ENCODE data around the gene NCBP1.

The NCBP1 gene

GRCh38 chr9:97647996-97648395 is 14.4 kb downstream of the NCBP1 start:
- no peak overlapping the region for H3K4me3 ChIP-seq (ENCODE audit: low read depth, low read length)
- no peaks in the 10 kb centered on the region for H3K9me3 ChIP-seq (ENCODE audit: control insufficient read depth, insufficient read depth, low read length)
- H3K9ac ChIP-seq (ENCODE audit: low read depth, low read length) = no peak overlapping the region
- no peak overlapping the region for H3K27ac ChIP-seq (ENCODE audit: low read depth, low read length)
- H3K4me1 ChIP-seq (ENCODE audit: control insufficient read depth, insufficient read depth, low read length) = no peaks in the 10 kb centered on the region
- H3K27me3 ChIP-seq (ENCODE audit: control insufficient read depth, insufficient read depth, low read length) = no peaks in the 10 kb centered on the region
- peaks cover 95% of the 10 kb centered on the region for H3K36me3 ChIP-seq (ENCODE audit: control insufficient read depth, insufficient read depth, low read length)

GRCh38 chr9:97651646-97652045 is 18.0 kb downstream of the NCBP1 start:
- Histone ChIP-seq H3K27me3 (ENCODE audit: control insufficient read depth, insufficient read depth, low read length) (no peaks in the 10 kb centered on the region), H3K4me1 (ENCODE audit: control insufficient read depth, insufficient read depth, low read length) (no peaks in the 10 kb centered on the region), H3K36me3 (ENCODE audit: control insufficient read depth, insufficient read depth, low read length) (peaks cover 98% of the 10 kb centered on the region), H3K9ac (ENCODE audit: low read depth, low read length) (no peak overlapping the region), H3K27ac (ENCODE audit: low read depth, low read length) (no peak overlapping the region), H3K9me3 (ENCODE audit: control insufficient read depth, insufficient read depth, low read length) (no peaks in the 10 kb centered on the region), H3K4me3 (ENCODE audit: low read depth, low read length) (no peak overlapping the region)

DNA sequence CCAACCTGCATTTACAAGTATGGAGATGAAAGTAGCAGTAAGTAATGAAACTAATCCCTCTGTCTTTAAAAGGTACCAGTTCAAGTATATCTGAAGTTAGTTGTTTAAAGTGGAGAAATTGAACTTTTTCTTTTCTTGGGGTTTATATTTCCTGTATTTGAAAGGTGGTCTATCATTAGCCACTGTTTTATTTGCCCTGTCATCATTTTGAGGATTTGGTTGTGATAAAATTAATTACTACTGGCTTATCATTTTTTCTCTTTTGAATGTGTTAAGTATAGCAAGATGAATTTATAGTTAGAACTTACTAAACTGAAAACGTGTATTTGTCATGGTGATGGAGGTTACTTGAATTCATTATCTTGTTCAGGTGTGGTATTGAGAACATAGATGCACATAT is 25.1 kb downstream of the NCBP1 start:
- no peak overlapping the region for H3K9ac ChIP-seq (ENCODE audit: low read depth, low read length)
- H3K4me3 ChIP-seq (ENCODE audit: low read depth, low read length) = no peak overlapping the region
- H3K27ac ChIP-seq (ENCODE audit: low read depth, low read length) = no peak overlapping the region
- peaks cover 95% of the 10 kb centered on the region for H3K36me3 ChIP-seq (ENCODE audit: control insufficient read depth, insufficient read depth, low read length)
- no peaks in the 10 kb centered on the region for H3K27me3 ChIP-seq (ENCODE audit: control insufficient read depth, insufficient read depth, low read length)
- no peaks in the 10 kb centered on the region for H3K4me1 ChIP-seq (ENCODE audit: control insufficient read depth, insufficient read depth, low read length)
- no peaks in the 10 kb centered on the region for H3K9me3 ChIP-seq (ENCODE audit: control insufficient read depth, insufficient read depth, low read length)

GRCh38 chr9:97659771-97660170 is 26.1 kb downstream of the NCBP1 start:
- Histone ChIP-seq H3K9me3 (ENCODE audit: control insufficient read depth, insufficient read depth, low read length) (no peaks in the 10 kb centered on the region), H3K4me1 (ENCODE audit: control insufficient read depth, insufficient read depth, low read length) (no peaks in the 10 kb centered on the region), H3K36me3 (ENCODE audit: control insufficient read depth, insufficient read depth, low read length) (peaks cover 95% of the 10 kb centered on the region), H3K4me3 (ENCODE audit: low read depth, low read length) (no peak overlapping the region), H3K27ac (ENCODE audit: low read depth, low read length) (no peak overlapping the region), H3K27me3 (ENCODE audit: control insufficient read depth, insufficient read depth, low read length) (no peaks in the 10 kb centered on the region), H3K9ac (ENCODE audit: low read depth, low read length) (no peak overlapping the region)

DNA sequence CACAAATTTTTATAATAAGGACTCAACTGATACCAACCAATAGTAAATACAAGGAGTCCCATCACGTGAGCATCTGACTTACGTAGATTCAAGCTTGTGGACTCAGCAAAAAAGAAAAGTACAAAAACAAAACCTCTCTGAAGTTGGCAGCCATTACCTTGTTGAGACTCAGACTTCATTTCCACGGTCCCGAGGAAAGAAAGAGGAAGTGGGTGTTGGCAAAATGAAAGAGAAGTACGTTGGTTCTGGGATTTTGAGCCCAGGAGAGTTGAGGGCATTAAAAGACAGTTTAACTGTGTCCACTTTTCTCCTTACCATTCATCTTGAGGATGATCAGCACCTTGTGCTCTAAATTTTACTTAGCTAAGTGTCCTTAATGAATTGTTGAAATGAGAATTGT is 26.7 kb downstream of the NCBP1 start:
- Histone ChIP-seq H3K27ac (ENCODE audit: low read depth, low read length) (no peak overlapping the region), H3K9me3 (ENCODE audit: control insufficient read depth, insufficient read depth, low read length) (no peaks in the 10 kb centered on the region), H3K27me3 (ENCODE audit: control insufficient read depth, insufficient read depth, low read length) (no peaks in the 10 kb centered on the region), H3K36me3 (ENCODE audit: control insufficient read depth, insufficient read depth, low read length) (peaks cover 95% of the 10 kb centered on the region), H3K4me1 (ENCODE audit: control insufficient read depth, insufficient read depth, low read length) (no peaks in the 10 kb centered on the region), H3K9ac (ENCODE audit: low read depth, low read length) (no peak overlapping the region), H3K4me3 (ENCODE audit: low read depth, low read length) (no peak overlapping the region)

DNA sequence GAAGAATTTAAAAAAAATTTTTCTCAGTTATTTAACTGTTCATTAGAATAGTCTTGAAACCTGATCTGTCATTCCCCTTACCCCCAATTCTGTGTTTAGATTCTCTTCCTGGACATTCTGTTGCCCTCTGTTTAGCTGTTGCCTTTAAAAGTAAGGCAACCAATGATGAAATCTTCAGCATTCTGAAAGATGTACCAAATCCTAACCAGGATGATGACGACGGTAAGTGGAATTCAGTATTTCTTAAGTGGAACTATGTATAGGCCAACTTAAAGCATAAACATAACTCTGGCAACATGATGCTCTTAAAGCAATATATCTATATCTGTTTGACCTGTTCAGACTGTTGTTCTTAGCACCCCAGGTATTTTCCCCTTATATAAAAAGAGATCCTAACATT is 27.2 kb downstream of the NCBP1 start:
- H3K9me3 ChIP-seq (ENCODE audit: control insufficient read depth, insufficient read depth, low read length) = no peaks in the 10 kb centered on the region
- H3K4me3 ChIP-seq (ENCODE audit: low read depth, low read length) = no peak overlapping the region
- H3K27ac ChIP-seq (ENCODE audit: low read depth, low read length) = no peak overlapping the region
- H3K36me3 ChIP-seq (ENCODE audit: control insufficient read depth, insufficient read depth, low read length) = peaks cover 94% of the 10 kb centered on the region
- H3K27me3 ChIP-seq (ENCODE audit: control insufficient read depth, insufficient read depth, low read length) = no peaks in the 10 kb centered on the region
- no peaks in the 10 kb centered on the region for H3K4me1 ChIP-seq (ENCODE audit: control insufficient read depth, insufficient read depth, low read length)
- no peak overlapping the region for H3K9ac ChIP-seq (ENCODE audit: low read depth, low read length)

DNA sequence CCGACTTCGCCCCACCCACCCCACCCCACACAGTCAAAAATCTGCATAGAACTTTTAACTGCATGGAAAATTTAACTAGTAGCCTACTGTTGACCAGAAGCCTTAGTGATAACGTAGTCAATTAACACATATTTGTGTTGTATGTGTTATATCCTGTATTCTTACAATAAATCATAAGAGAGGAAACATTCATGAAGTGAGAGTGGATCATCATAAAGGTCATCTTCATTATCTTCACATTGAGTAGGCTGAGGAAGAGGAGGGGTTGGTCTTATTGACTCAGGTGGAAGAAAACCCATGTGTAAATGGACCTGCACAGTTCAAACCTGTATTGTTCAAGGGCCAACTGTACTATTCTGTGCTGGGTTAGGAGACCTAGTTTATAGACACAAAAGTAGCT is 32.1 kb downstream of the NCBP1 start:
- no peak overlapping the region for H3K4me3 ChIP-seq (ENCODE audit: low read depth, low read length)
- no peak overlapping the region for H3K9ac ChIP-seq (ENCODE audit: low read depth, low read length)
- H3K27me3 ChIP-seq (ENCODE audit: control insufficient read depth, insufficient read depth, low read length) = no peaks in the 10 kb centered on the region
- no peaks in the 10 kb centered on the region for H3K4me1 ChIP-seq (ENCODE audit: control insufficient read depth, insufficient read depth, low read length)
- no peak overlapping the region for H3K27ac ChIP-seq (ENCODE audit: low read depth, low read length)
- no peaks in the 10 kb centered on the region for H3K9me3 ChIP-seq (ENCODE audit: control insufficient read depth, insufficient read depth, low read length)
- H3K36me3 ChIP-seq (ENCODE audit: control insufficient read depth, insufficient read depth, low read length) = peaks cover 96% of the 10 kb centered on the region

GRCh38 chr9:97666907-97667686 is 33.5 kb downstream of the NCBP1 start:
- no peak overlapping the region for H3K9ac ChIP-seq (ENCODE audit: low read depth, low read length)
- H3K4me1 ChIP-seq (ENCODE audit: control insufficient read depth, insufficient read depth, low read length) = no peaks in the 10 kb centered on the region
- no peaks in the 10 kb centered on the region for H3K27me3 ChIP-seq (ENCODE audit: control insufficient read depth, insufficient read depth, low read length)
- H3K36me3 ChIP-seq (ENCODE audit: control insufficient read depth, insufficient read depth, low read length) = peaks cover 96% of the 10 kb centered on the region
- H3K27ac ChIP-seq (ENCODE audit: low read depth, low read length) = no peak overlapping the region
- no peaks in the 10 kb centered on the region for H3K9me3 ChIP-seq (ENCODE audit: control insufficient read depth, insufficient read depth, low read length)
- H3K4me3 ChIP-seq (ENCODE audit: low read depth, low read length) = no peak overlapping the region

DNA sequence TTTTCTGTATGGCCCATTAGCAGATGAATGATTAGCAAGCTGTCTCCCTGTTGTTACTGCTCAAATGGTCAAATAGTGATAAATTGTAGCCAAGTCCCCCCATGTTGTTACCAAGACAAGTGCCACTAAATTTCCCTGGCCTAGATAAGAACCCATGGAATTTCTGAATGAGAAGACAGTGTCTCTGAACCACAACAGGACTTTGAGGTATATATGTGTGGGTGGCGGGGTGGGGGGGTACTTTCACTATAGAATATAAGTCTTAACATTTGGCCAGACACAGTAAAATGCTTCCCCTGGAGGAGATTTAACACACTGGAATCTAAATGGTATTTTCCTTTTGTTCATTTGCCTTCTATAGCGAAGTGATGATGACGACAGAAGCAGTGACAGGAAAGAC is 34.9 kb downstream of the NCBP1 start:
- no peak overlapping the region for H3K9ac ChIP-seq (ENCODE audit: low read depth, low read length)
- peaks cover 97% of the 10 kb centered on the region for H3K36me3 ChIP-seq (ENCODE audit: control insufficient read depth, insufficient read depth, low read length)
- H3K4me1 ChIP-seq (ENCODE audit: control insufficient read depth, insufficient read depth, low read length) = no peaks in the 10 kb centered on the region
- no peaks in the 10 kb centered on the region for H3K27me3 ChIP-seq (ENCODE audit: control insufficient read depth, insufficient read depth, low read length)
- no peak overlapping the region for H3K4me3 ChIP-seq (ENCODE audit: low read depth, low read length)
- H3K9me3 ChIP-seq (ENCODE audit: control insufficient read depth, insufficient read depth, low read length) = no peaks in the 10 kb centered on the region
- H3K27ac ChIP-seq (ENCODE audit: low read depth, low read length) = no peak overlapping the region

DNA sequence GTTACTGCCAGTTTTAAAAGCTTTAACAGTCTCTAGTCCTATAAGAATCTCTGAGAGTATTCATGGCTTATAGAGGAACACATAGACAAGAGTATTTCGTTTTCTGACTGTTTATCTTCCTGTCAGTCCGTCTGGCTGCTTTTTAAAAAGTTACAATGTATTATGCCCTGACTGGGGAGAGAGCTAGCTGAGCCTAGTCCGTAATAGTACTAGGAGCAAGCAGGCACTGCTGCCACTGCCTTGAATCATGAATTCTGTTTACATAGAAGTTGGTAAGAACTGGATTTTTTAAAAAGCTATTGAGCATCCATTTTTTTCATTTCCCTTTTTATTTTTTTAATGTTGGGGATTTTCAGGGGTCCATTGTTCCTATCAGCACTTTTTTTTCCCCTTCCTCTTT is 37.0 kb downstream of the NCBP1 start:
- H3K36me3 ChIP-seq (ENCODE audit: control insufficient read depth, insufficient read depth, low read length) = peaks cover 99% of the 10 kb centered on the region
- H3K27ac ChIP-seq (ENCODE audit: low read depth, low read length) = no peak overlapping the region

GRCh38 chr9:97672403-97672802 is 38.8 kb downstream of the NCBP1 start:
- no peak overlapping the region for H3K27ac ChIP-seq (ENCODE audit: low read depth, low read length)
- no peaks in the 10 kb centered on the region for H3K9me3 ChIP-seq (ENCODE audit: control insufficient read depth, insufficient read depth, low read length)
- no peak overlapping the region for H3K4me3 ChIP-seq (ENCODE audit: low read depth, low read length)
- H3K9ac ChIP-seq (ENCODE audit: low read depth, low read length) = no peak overlapping the region
- no peaks in the 10 kb centered on the region for H3K27me3 ChIP-seq (ENCODE audit: control insufficient read depth, insufficient read depth, low read length)
- peaks cover 95% of the 10 kb centered on the region for H3K36me3 ChIP-seq (ENCODE audit: control insufficient read depth, insufficient read depth, low read length)
- H3K4me1 ChIP-seq (ENCODE audit: control insufficient read depth, insufficient read depth, low read length) = no peaks in the 10 kb centered on the region

More for the DNA sequence above, 37.0 kb downstream of the NCBP1 start:
- Histone ChIP-seq H3K4me3 (ENCODE audit: low read depth, low read length) (no peak overlapping the region), H3K9ac (ENCODE audit: low read depth, low read length) (no peak overlapping the region), H3K4me1 (ENCODE audit: control insufficient read depth, insufficient read depth, low read length) (no peaks in the 10 kb centered on the region), H3K27me3 (ENCODE audit: control insufficient read depth, insufficient read depth, low read length) (no peaks in the 10 kb centered on the region), H3K9me3 (ENCODE audit: control insufficient read depth, insufficient read depth, low read length) (no peaks in the 10 kb centered on the region)

Data from HUES48 (cell line).